ENCODE measurements around the gene GINS1.

GRCh38 chr20:25481235-25481917 lies 73.9 kb downstream of the GINS1 start:
- TF ChIP-seq JUND (IDR thresholded peaks at IDR 0.05) (no peak), CTCF (IDR thresholded peaks at IDR 0.05) (no peak), NFIC (IDR thresholded peaks at IDR 0.05; ENCODE audit: borderline replicate concordance) (no peak), EP300 (IDR thresholded peaks at IDR 0.05; ENCODE audit: borderline replicate concordance in 1 of 2, low read depth in 1 of 2, low read length in 1 of 2) (no peak), YY1 (IDR thresholded peaks at IDR 0.05; ENCODE audit: low read depth) (no peak)
